Spleen (tissue), 11 donors: ENCODE measurements around the gene KCNMB4. TPM values are rescaled to one million over a fixed set of nuclear protein-coding genes. Genes with fewer than 3 reads are reported as not detected.

Experiments used
- DNase-seq: peaks from one replicate; pipeline ENCODE4 v3.0.0-alpha.2; 2020
- H3K27ac ChIP-seq, 8 donors: fragments of 200-600 bp; sonication (generic) in 7 of 8; 1 replicate in 4 of 8; 2 replicates in 4 of 8; pipeline versions ENCODE4 v1.5.0 to v1.8.0; 2016 to 2021; ENCODE audit warnings: inconsistent platforms in 4 of 8, mild to moderate bottlenecking in 4 of 8, moderate library complexity in 1 of 8
- H3K27me3 ChIP-seq, 7 donors: fragments of 200-600 bp; sonication (generic) in 6 of 7; replicated peaks in 1 of 7; 1 replicate in 4 of 7; 2 replicates in 3 of 7; pipeline versions ENCODE4 v1.5.0 to v1.8.0; 2016 to 2021; ENCODE audit warnings: inconsistent platforms in 3 of 7, mild to moderate bottlenecking in 1 of 7
- H3K36me3 ChIP-seq, 6 donors: fragments of 200-600 bp; sonication (generic) in 5 of 6; 1 replicate in 4 of 6; 2 replicates in 2 of 6; pipeline versions ENCODE4 v1.5.0 to v1.8.0; 2016 to 2021; ENCODE audit warnings: inconsistent platforms in 2 of 6
- H3K4me1 ChIP-seq, 6 donors: fragments of 200-600 bp; sonication (generic) in 5 of 6; 1 replicate in 3 of 6; 2 replicates in 3 of 6; pipeline versions ENCODE4 v1.5.0 to v1.8.0; 2016 to 2021; ENCODE audit warnings: inconsistent platforms in 3 of 6
- H3K4me3 ChIP-seq, 8 donors: fragments of 200-600 bp; sonication (generic) in 7 of 8; 1 replicate in 4 of 8; 2 replicates in 4 of 8; pipeline versions ENCODE4 v1.5.0 to v1.8.0; 2016 to 2021; ENCODE audit warnings: inconsistent platforms in 4 of 8, mild to moderate bottlenecking in 4 of 8, moderate library complexity in 2 of 8
- H3K9me3 ChIP-seq, 8 donors: fragments of 200-600 bp; sonication (generic) in 7 of 8; 1 replicate in 4 of 8; 2 replicates in 4 of 8; pipeline versions ENCODE4 v1.5.0 to v1.8.0; 2016 to 2021; ENCODE audit warnings: inconsistent platforms in 4 of 8
- POLR2A ChIP-seq, 3 donors: fragments of 450-650 bp; IDR thresholded peaks; one replicate each; pipeline ENCODE4 v1.5.1; 2017; ENCODE audit warnings: antibody characterized with exemption in 3 of 3, mild to moderate bottlenecking in 1 of 3
- POLR2AphosphoS5 ChIP-seq, 3 donors: sonication (generic); formaldehyde crosslinking; IDR thresholded peaks; one replicate each; pipeline ENCODE4 v1.5.1; 2017; ENCODE audit warnings: antibody characterized with exemption in 3 of 3
- WGBS, 5 donors: extraction: QIAGEN DNeasy Blood & Tissue Kit in 3 of 5; methylation state at CpG; one replicate each; pipeline versions ENCODE4 v1.1.5 to v1.1.7; 2013 to 2018; 5-methylcytosine and 5-hydroxymethylcytosine counted together
- intact Hi-C: fragments of 100-400 bp; cut with DNase I; formaldehyde crosslinking; loops from one replicate; pipeline ENCODE4 v1.15.0; 2023; ENCODE audit warnings: low total_unique reads
- polyA plus RNA-seq, 3 donors: library from polyadenylated mRNA; stranded (reverse); fragments of 200-250 nt; gene quantifications; one replicate each; pipeline ENCODE4 v1.2.1, GENCODE V29; 2013
- total RNA-seq, 7 donors: library from RNA; depleted of rRNA in 3 of 7; stranded (reverse); fragments of >200 nt in 3 of 7; fragmentation: NEBNext Ultra II Directional in 4 of 7; extraction: Animal tissue kit (Norgen Biotek cat#: 25700) in 4 of 7; gene quantifications; one replicate each; pipeline versions ENCODE4 v1.1.0 to v1.2.1, GENCODE V29; 2016 to 2021
- TF ChIP-seq, protein P1 (sequence below), 11 experiments: fragments of 200-600 bp in 7 of 11; fragments of 450-650 bp in 4 of 11; sonication (generic) in 4 of 11; IDR thresholded peaks in 8 of 11; conservative IDR thresholded peaks in 3 of 11; 1 replicate in 7 of 11; 2 replicates in 4 of 11; pipeline versions ENCODE4 v1.4.0 to v1.8.0; 2016 to 2021; ENCODE audit warnings: antibody characterized with exemption in 11 of 11, inconsistent platforms in 4 of 11, mild to moderate bottlenecking in 1 of 11
- donor health status: healthy with polysubstance abuse.
- donor health status: DM: no; HTN: no; CAD: no; lungs with moderate emphysema.
- donor health status: DM: no; HTN: no; CAD: no.
- donor health status: Bipolar disorder and iron deficiency.
- donor health status: healthy.
- donor health status: DM: no; HTN: no; CAD: no.
- donor health status: DM: yes; HTN: yes; CAD: no.

The KCNMB4 gene
- total and polyA plus RNA-seq, 10 donors, result 1.1 to 6.3 (median 2.4) TPM

DNA sequence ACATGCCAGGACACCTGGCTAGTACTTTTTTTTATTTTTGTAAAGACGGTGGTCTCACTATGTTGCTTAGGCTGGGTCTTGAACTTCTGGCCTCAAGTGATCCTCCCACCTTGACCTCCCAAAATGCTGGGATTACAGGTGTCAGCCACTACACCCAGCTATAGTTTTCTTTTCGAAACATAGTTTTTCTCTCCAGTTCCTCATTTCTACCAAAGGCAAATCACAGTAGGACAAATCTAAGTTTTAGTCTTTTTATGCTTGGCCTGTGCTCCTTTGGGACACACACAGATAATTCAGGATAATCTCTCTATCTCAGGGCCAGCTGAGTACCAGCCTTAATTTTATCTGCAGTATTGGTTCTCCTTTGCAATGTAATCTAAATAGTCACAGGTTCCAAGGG, 100.7 kb downstream of the KCNMB4 start:
- H3K27me3 ChIP-seq, result peaks cover 0 to 4% (median 0%) of the 10 kb centered on the region in 7 donors
- intact Hi-C loops, result no loop called here
- H3K4me1 ChIP-seq, result no peaks in the 10 kb centered on the region
- WGBS, 5 donors, result 82 to 94% (median 92%) methylated on average over 2 of the region's 2 CpGs
- no peak overlapping the region for H3K4me3 ChIP-seq
- H3K9me3 ChIP-seq, result peaks cover 0 to 22% (median 15%) of the 10 kb centered on the region in 8 donors
- no peaks in the 10 kb centered on the region for H3K36me3 ChIP-seq
- H3K27ac ChIP-seq, result no peak overlapping the region
- TF ChIP-seq POLR2A (IDR thresholded peaks at IDR 0.05), result no peak
- TF ChIP-seq, protein P1, sequence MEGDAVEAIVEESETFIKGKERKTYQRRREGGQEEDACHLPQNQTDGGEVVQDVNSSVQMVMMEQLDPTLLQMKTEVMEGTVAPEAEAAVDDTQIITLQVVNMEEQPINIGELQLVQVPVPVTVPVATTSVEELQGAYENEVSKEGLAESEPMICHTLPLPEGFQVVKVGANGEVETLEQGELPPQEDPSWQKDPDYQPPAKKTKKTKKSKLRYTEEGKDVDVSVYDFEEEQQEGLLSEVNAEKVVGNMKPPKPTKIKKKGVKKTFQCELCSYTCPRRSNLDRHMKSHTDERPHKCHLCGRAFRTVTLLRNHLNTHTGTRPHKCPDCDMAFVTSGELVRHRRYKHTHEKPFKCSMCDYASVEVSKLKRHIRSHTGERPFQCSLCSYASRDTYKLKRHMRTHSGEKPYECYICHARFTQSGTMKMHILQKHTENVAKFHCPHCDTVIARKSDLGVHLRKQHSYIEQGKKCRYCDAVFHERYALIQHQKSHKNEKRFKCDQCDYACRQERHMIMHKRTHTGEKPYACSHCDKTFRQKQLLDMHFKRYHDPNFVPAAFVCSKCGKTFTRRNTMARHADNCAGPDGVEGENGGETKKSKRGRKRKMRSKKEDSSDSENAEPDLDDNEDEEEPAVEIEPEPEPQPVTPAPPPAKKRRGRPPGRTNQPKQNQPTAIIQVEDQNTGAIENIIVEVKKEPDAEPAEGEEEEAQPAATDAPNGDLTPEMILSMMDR (IDR thresholded peaks at IDR 0.05 in 8 of 11, conservative IDR thresholded peaks at IDR 0.05 in 3 of 11), result no peak
- TF ChIP-seq POLR2AphosphoS5 (IDR thresholded peaks at IDR 0.05), result no peak
- DNase-seq, result no peak

DNA sequence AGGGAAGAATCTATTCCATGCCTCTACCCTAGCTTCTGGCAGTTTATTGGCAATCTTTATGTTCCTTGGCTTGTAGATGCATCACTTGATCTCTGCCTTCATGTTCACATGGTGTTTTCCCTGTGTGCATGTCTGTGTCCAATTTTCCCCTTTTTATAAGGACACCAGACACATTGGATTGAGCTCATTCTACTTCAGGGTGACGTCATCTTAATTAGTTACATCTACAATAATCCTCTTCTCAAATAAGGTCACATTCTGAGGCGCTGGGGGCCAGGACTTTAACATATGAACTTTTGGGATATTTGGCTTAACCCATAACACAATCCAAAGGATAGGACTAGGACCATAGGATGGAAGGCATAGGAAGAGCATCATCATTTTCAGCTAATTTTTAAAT, 101.4 kb downstream of the KCNMB4 start:
- Histone ChIP-seq H3K4me1 (no peaks in the 10 kb centered on the region), H3K27me3 (peaks cover 0 to 4% (median 0%) of the 10 kb centered on the region in 7 donors), H3K9me3 (peaks cover 0 to 22% (median 15%) of the 10 kb centered on the region in 8 donors), H3K36me3 (no peaks in the 10 kb centered on the region), H3K27ac (no peak overlapping the region), H3K4me3 (no peak overlapping the region)
- DNase-seq, result no peak
- intact Hi-C loops, result no loop called here
- TF ChIP-seq, protein P1 (IDR thresholded peaks at IDR 0.05 in 8 of 11, conservative IDR thresholded peaks at IDR 0.05 in 3 of 11), result no peak
- no peak for TF ChIP-seq POLR2A (IDR thresholded peaks at IDR 0.05)
- TF ChIP-seq POLR2AphosphoS5 (IDR thresholded peaks at IDR 0.05), result no peak
- WGBS, 5 donors, result 90 to 98% (median 95%) methylated on average over 2 of the region's 2 CpGs

DNA sequence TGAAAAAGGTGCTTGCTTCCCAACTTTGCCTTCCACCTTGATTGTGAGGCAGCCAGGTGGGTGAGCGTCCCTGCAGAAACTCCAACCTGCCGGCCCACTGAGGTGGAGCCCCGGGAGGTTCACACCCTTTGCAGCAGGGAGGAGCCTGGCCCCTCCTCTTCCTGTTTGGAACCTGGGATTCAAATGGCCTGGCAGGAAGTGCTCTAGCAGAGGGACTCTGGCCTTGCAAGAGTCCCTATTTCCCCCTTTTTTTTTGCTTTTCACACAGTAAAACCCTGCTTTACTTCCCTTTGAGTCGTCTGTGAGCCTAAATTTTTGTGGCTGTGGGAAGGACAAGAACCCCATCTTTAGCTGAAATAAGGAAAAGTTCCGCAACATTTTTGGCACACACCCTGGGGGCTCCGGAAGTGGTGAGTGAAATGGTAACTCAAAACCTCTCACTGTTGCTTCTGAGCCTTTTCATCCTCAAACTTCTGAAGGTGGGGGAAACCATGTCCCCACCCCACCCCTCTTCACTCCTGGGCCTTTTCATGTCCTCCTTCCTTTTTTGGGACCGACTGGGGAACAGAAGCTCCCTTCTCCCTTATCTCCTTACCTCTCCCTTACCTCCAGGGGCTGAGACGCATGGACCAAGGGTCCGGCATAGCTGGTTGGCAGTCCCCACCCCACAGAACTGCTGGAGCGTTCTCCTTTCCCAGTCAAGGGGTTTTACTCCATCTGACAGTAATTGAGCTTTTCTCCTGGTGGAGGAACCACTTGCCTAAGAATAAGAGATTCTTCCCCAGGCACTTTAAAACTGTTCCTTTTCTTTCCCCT, 102.0 kb downstream of the KCNMB4 start:
- Histone ChIP-seq H3K27me3 (peaks cover 0 to 4% (median 0%) of the 10 kb centered on the region in 7 donors), H3K4me3 (peak overlapping the region in 3 of 8 donors; percentile 4 to 43 (median 18)), H3K27ac (peak overlapping the region in 1 of 8 donors; percentile 30), H3K36me3 (no peaks in the 10 kb centered on the region), H3K9me3 (peaks cover 0 to 17% (median 15%) of the 10 kb centered on the region in 8 donors), H3K4me1 (no peaks in the 10 kb centered on the region)
- 73 to 83% (median 78%) methylated on average over 10 of the region's 10 CpGs for WGBS, 5 donors
- intact Hi-C loops, result no loop called here
- DNase-seq, result peak; percentile 69
- TF ChIP-seq POLR2AphosphoS5 (IDR thresholded peaks at IDR 0.05) (no peak), POLR2A (IDR thresholded peaks at IDR 0.05) (no peak)
- TF ChIP-seq, protein P1 (IDR thresholded peaks at IDR 0.05 in 8 of 11, conservative IDR thresholded peaks at IDR 0.05 in 3 of 11), result no peak

DNA sequence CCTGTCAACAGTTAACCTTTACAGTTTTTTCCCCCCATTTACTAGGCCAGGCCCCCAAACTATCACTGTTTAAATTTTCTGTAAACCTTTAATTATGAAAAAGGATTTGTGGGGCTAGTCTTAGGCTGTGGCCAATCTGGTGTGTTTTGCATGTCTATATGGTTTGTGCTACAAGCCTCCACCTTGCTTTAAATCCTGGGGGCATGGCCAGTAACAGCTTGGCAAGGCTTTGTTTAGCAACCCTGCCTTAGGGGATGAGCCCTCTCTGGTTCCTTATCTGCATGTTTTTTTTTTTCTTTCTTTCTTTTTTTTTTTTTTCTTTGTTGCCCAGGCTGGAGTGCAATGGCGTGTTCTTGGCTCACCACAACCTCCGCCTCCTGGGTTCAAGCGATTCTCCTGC, 102.7 kb downstream of the KCNMB4 start:
- intact Hi-C loops, result no loop called here
- peak overlapping the region in 3 of 8 donors; percentile 4 to 43 (median 18) for H3K4me3 ChIP-seq
- no peak for DNase-seq
- H3K9me3 ChIP-seq, result peaks cover 0 to 11% (median 10%) of the 10 kb centered on the region in 8 donors
- H3K4me1 ChIP-seq, result no peaks in the 10 kb centered on the region
- WGBS, 5 donors, result 83 to 98% (median 90%) methylated on average over 3 of the region's 3 CpGs
- no peaks in the 10 kb centered on the region for H3K36me3 ChIP-seq
- peaks cover 0 to 2% (median 0%) of the 10 kb centered on the region in 7 donors for H3K27me3 ChIP-seq
- H3K27ac ChIP-seq, result peak overlapping the region in 1 of 8 donors; percentile 30
- TF ChIP-seq POLR2AphosphoS5 (IDR thresholded peaks at IDR 0.05), result no peak
- TF ChIP-seq, protein P1 (IDR thresholded peaks at IDR 0.05 in 8 of 11, conservative IDR thresholded peaks at IDR 0.05 in 3 of 11), result no peak
- TF ChIP-seq POLR2A (IDR thresholded peaks at IDR 0.05), result no peak
